Natural killer cell (primary cell): ENCODE results near the gene CHRNA7. TPM values are rescaled to one million over a fixed set of nuclear protein-coding genes. Genes with fewer than 3 reads are reported as not detected.
A peak's percentile ranks its signal among the peaks of the same experiment; 100 is the strongest.

Experiments
- ATAC-seq, 3 donors: fragments of 150-1000 bp in 2 of 3; fragments of 200-7000 bp in 1 of 3; cut with Tn5 transposase; 1 replicate in 1 of 3; 2 replicates in 2 of 3; pipeline ENCODE4 v1.10.0; 2021; ENCODE audit warnings: mild to moderate bottlenecking in 2 of 3, moderate library complexity in 2 of 3
- DNase-seq, 2 donors: peaks; one replicate each; pipeline versions ENCODE4 v3.0.0 to v3.0.0-alpha.2; 2013 to 2021; ENCODE audit warnings: mixed read lengths in 1 of 2
- H3K27ac ChIP-seq: one replicate; pipeline ENCODE4 v1.5.1; 2013; ENCODE audit warnings: mild to moderate bottlenecking, low read length
- H3K27me3 ChIP-seq: one replicate; pipeline ENCODE4 v1.6.1; 2013; ENCODE audit warnings: low read length; ENCODE audit not compliant: control insufficient read depth, insufficient read depth
- H3K36me3 ChIP-seq: one replicate; pipeline ENCODE4 v1.6.1; 2013; ENCODE audit warnings: low read length; ENCODE audit not compliant: control insufficient read depth, insufficient read depth
- H3K4me1 ChIP-seq: one replicate; pipeline ENCODE4 v1.6.1; 2013; ENCODE audit warnings: low read length; ENCODE audit not compliant: control insufficient read depth, insufficient read depth
- H3K4me3 ChIP-seq: one replicate; pipeline ENCODE4 v1.5.1; 2013; ENCODE audit warnings: low read length
- H3K9me3 ChIP-seq: one replicate; pipeline ENCODE4 v1.6.1; 2013; ENCODE audit warnings: low read length; ENCODE audit not compliant: control insufficient read depth, insufficient read depth
- H3K27ac Mint-ChIP-seq, 2 donors: one replicate each; pipeline ENCODE4 v1.8.0; 2022; ENCODE audit warnings: mild to moderate bottlenecking in 2 of 2, mixed read lengths in 2 of 2, moderate library complexity in 1 of 2
- H3K27me3 Mint-ChIP-seq, 2 donors: one replicate each; pipeline ENCODE4 v1.8.0; 2022; ENCODE audit warnings: low read depth in 2 of 2, mixed read lengths in 2 of 2
- H3K36me3 Mint-ChIP-seq: one replicate; pipeline ENCODE4 v1.8.0; 2022; ENCODE audit warnings: mixed read lengths
- H3K4me1 Mint-ChIP-seq, 2 donors: one replicate each; pipeline ENCODE4 v1.8.0; 2022; ENCODE audit warnings: mixed read lengths in 2 of 2
- H3K4me3 Mint-ChIP-seq: one replicate; pipeline ENCODE4 v1.8.0; 2022; ENCODE audit warnings: mild to moderate bottlenecking, moderate library complexity, mixed read lengths
- H3K9me3 Mint-ChIP-seq, 2 donors: one replicate each; pipeline ENCODE4 v1.8.0; 2022; ENCODE audit warnings: mixed read lengths in 2 of 2
- WGBS: methylation state at CpG from one replicate; pipeline ENCODE4 v1.1.7; 2013; ENCODE audit warnings: missing lambda C conversion rate; ENCODE audit not compliant: insufficient coverage; 5-methylcytosine and 5-hydroxymethylcytosine counted together
- intact Hi-C: fragments of 100-400 bp; cut with micrococcal nuclease; formaldehyde crosslinking; loops from one replicate; pipeline ENCODE4 v1.14.2; 2022
- total RNA-seq, 4 donors: library from RNA; stranded (reverse); fragments of 120-200 nt in 1 of 4; gene quantifications; one replicate each; pipeline versions ENCODE4 v1.2.3 to v1.2.4, GENCODE V29; 2013 to 2022
- TF ChIP-seq, protein P1 (sequence below): fragments of 200-600 bp; IDR thresholded peaks from one replicate; pipeline ENCODE4 v1.8.0; 2022; ENCODE audit warnings: antibody characterized with exemption

Gene CHRNA7
- total RNA-seq, 3 donors from 2014 or later (not counting 1 experiment from before 2014, with no cell fraction given): 3.1 to 5.4 (median 3.7) TPM

- H3K27ac Mint-ChIP-seq: no peak overlapping the region
Measured at GRCh38 chr15:32030795-32031194, 480 bp downstream of the CHRNA7 start.

DNA sequence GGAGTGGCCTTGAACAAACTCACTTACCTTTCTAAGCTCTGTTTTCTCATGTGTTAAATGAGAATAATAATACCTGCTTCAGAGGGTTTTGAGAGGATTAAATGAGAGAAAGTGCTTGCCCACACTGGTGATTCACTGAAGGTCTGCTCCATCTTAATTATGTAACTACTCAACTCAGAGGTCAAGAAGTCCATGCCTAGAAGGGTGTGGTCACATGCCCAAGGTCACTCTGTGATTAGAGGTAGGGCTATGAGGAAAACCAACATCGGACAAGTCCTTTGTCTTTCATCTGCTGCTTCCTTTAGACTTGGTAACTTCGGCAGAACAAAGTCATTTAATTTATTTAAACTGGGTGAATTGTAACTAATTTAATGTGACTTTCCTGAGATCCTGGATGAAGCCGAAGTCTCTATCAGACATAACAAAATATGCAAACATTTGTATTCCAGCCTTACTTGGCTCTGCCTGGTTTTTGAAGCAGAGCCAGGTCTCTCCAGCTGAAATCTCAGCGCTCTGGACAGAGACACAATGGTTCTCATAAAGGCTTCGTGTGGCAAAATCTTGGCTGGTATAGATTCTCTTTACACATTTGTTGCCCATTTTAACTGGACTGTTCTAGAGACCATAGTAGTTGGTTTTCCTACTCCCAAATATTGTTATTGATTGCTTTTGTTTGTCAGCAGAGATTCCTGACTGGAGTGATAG is 3.0 kb downstream of the CHRNA7 start:
- Mint-ChIP-seq H3K4me3 (no peak overlapping the region), H3K9me3 (no peaks in the 10 kb centered on the region), H3K27ac (no peak overlapping the region), H3K4me1 (peaks cover 0 to 4% of the 10 kb centered on the region in 2 donors), H3K27me3 (peaks cover 43 to 84% of the 10 kb centered on the region in 2 donors), H3K36me3 (no peaks in the 10 kb centered on the region)
- H3K9me3 ChIP-seq: no peaks in the 10 kb centered on the region
- H3K36me3 ChIP-seq: no peaks in the 10 kb centered on the region
- TF ChIP-seq, protein P1, sequence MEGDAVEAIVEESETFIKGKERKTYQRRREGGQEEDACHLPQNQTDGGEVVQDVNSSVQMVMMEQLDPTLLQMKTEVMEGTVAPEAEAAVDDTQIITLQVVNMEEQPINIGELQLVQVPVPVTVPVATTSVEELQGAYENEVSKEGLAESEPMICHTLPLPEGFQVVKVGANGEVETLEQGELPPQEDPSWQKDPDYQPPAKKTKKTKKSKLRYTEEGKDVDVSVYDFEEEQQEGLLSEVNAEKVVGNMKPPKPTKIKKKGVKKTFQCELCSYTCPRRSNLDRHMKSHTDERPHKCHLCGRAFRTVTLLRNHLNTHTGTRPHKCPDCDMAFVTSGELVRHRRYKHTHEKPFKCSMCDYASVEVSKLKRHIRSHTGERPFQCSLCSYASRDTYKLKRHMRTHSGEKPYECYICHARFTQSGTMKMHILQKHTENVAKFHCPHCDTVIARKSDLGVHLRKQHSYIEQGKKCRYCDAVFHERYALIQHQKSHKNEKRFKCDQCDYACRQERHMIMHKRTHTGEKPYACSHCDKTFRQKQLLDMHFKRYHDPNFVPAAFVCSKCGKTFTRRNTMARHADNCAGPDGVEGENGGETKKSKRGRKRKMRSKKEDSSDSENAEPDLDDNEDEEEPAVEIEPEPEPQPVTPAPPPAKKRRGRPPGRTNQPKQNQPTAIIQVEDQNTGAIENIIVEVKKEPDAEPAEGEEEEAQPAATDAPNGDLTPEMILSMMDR: no peak
- intact Hi-C loops: no loop called here
- H3K27ac ChIP-seq: no peak overlapping the region
- 90% methylated on average over 5 of the region's 5 CpGs for WGBS
- H3K4me3 ChIP-seq: no peak overlapping the region
- peaks cover 4% of the 10 kb centered on the region for H3K4me1 ChIP-seq
- peaks cover 26% of the 10 kb centered on the region for H3K27me3 ChIP-seq
- no peak for DNase-seq
- no peak for ATAC-seq

More at GRCh38 chr15:32030795-32031194, 480 bp downstream of the CHRNA7 start:
- H3K27ac ChIP-seq: no peak overlapping the region
- peaks cover 4% of the 10 kb centered on the region for H3K4me1 ChIP-seq
- H3K9me3 ChIP-seq: no peaks in the 10 kb centered on the region
- no peaks in the 10 kb centered on the region for H3K36me3 ChIP-seq
- DNase-seq: no peak
- Mint-ChIP-seq H3K4me3 (peak overlapping the region; percentile 25), H3K27me3 (peaks cover 50 to 83% of the 10 kb centered on the region in 2 donors), H3K9me3 (no peaks in the 10 kb centered on the region), H3K4me1 (peaks cover 0 to 4% of the 10 kb centered on the region in 2 donors), H3K36me3 (no peaks in the 10 kb centered on the region)
- WGBS: 5% methylated on average over 21 of the region's 21 CpGs
- H3K4me3 ChIP-seq: no peak overlapping the region
- no peak for ATAC-seq
- intact Hi-C loops: no loop called here
- TF ChIP-seq, protein P1: no peak
- H3K27me3 ChIP-seq: peaks cover 27% of the 10 kb centered on the region

DNA sequence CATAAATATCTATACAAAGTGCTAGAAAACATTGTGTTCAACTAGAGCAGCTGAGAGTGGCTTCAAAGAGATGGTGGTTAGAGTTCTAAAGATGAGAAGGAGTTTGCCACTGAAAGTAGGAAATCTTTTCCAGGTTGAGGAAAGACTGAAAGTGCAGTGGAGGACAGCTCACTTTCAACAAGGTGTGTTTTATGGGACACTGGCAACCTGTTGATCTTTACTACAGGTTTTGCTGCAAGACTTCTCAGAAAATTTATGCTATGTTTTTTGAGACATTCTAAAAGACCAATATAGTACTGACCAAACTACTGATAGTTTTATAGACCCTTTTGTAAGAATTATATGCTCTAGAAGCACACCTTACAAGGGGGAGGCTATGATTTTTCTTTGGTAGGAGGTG is 3.8 kb downstream of the CHRNA7 start:
- H3K36me3 ChIP-seq: no peaks in the 10 kb centered on the region
- Mint-ChIP-seq H3K36me3 (no peaks in the 10 kb centered on the region), H3K9me3 (no peaks in the 10 kb centered on the region), H3K4me1 (peaks cover 0 to 4% of the 10 kb centered on the region in 2 donors), H3K27ac (no peak overlapping the region), H3K4me3 (no peak overlapping the region), H3K27me3 (peaks cover 37 to 81% of the 10 kb centered on the region in 2 donors)
- DNase-seq: no peak
- intact Hi-C loops: no loop called here
- TF ChIP-seq, protein P1: no peak
- no peak overlapping the region for H3K4me3 ChIP-seq
- peaks cover 4% of the 10 kb centered on the region for H3K4me1 ChIP-seq
- peaks cover 20% of the 10 kb centered on the region for H3K27me3 ChIP-seq
- H3K27ac ChIP-seq: no peak overlapping the region
- no peak for ATAC-seq
- no peaks in the 10 kb centered on the region for H3K9me3 ChIP-seq

- Mint-ChIP-seq H3K4me1 (no peaks in the 10 kb centered on the region), H3K27me3 (peaks cover 29 to 82% of the 10 kb centered on the region in 2 donors), H3K9me3 (no peaks in the 10 kb centered on the region), H3K4me3 (no peak overlapping the region), H3K36me3 (no peaks in the 10 kb centered on the region), H3K27ac (no peak overlapping the region)
- Histone ChIP-seq H3K9me3 (no peaks in the 10 kb centered on the region), H3K4me3 (no peak overlapping the region), H3K4me1 (no peaks in the 10 kb centered on the region), H3K36me3 (no peaks in the 10 kb centered on the region), H3K27ac (no peak overlapping the region), H3K27me3 (peaks cover 12% of the 10 kb centered on the region)
- no peak for DNase-seq
- TF ChIP-seq, protein P1: no peak
- no peak for ATAC-seq
- 93% methylated on average over 2 of the region's 2 CpGs for WGBS
- intact Hi-C loops: no loop called here
Measured at GRCh38 chr15:32035285-32035684, 5.0 kb downstream of the CHRNA7 start.
